Upper lobe of right lung (tissue), 1 donor: Measurements from ENCODE around the gene GJE1. TPM values are rescaled to one million over a fixed set of nuclear protein-coding genes. Genes with fewer than 3 reads are reported as not detected.

ENCODE experiments used
- ATAC-seq: fragments of 200-7000 bp; cut with Tn5 transposase; one replicate; pipeline ENCODE4 v1.9.1; 2020; ENCODE audit warnings: mild to moderate bottlenecking, moderate library complexity
- DNase-seq: peaks from one replicate; pipeline ENCODE4 v3.0.0-alpha.2; 2020
- H3K27ac ChIP-seq: fragments of 200-600 bp; one replicate; pipeline ENCODE4 v1.8.0; 2022
- H3K27me3 ChIP-seq: fragments of 200-600 bp; one replicate; pipeline ENCODE4 v1.8.0; 2022; ENCODE audit warnings: mild to moderate bottlenecking
- H3K36me3 ChIP-seq: fragments of 200-600 bp; one replicate; pipeline ENCODE4 v1.8.0; 2022
- H3K4me1 ChIP-seq: fragments of 200-600 bp; one replicate; pipeline ENCODE4 v1.8.0; 2022
- H3K4me3 ChIP-seq: fragments of 200-600 bp; one replicate; pipeline ENCODE4 v1.8.0; 2022; ENCODE audit warnings: mild to moderate bottlenecking
- H3K9me3 ChIP-seq: fragments of 200-600 bp; one replicate; pipeline ENCODE4 v1.8.0; 2022
- intact Hi-C: fragments of 100-400 bp; cut with DNase I; formaldehyde crosslinking; loops from one replicate; pipeline ENCODE4 v1.11.0; 2022
- total RNA-seq: library from RNA; stranded (reverse); fragmentation: NEBNext Ultra II Directional; extraction: Animal tissue kit (Norgen Biotek cat#: 25700); gene quantifications from one replicate; pipeline ENCODE4 v1.2.1, GENCODE V29; 2021
- TF ChIP-seq, protein P1 (sequence below): fragments of 200-600 bp; IDR thresholded peaks from one replicate; pipeline ENCODE4 v1.8.0; 2022; ENCODE audit warnings: antibody characterized with exemption
- donor health status: DM: no; HTN: yes; CAD: no; lungs with severe emphysema.

GJE1 gene
- total RNA-seq, 1 donor from 2014 or later: not detected

DNA sequence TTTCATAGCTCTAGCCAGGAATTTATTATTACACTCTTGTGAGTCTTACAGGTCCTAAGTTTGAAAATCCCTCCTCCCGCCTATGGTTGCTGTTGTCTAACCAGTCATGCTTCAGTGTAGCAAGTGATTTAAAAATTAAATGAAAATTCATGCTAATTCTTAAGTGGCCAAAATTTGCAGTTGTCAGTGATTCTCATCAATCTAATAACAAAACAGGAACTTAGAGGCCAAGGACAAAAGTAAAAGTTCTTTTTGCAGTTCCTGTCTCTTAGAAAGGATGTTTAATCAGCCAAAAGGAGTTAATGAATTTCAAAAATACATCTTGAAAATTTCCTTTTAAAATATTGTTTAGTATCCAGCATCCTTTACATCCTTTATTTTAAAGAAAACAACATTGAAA is 50.6 kb downstream of the GJE1 start:
- no peak overlapping the region for H3K4me3 ChIP-seq
- TF ChIP-seq, protein P1, sequence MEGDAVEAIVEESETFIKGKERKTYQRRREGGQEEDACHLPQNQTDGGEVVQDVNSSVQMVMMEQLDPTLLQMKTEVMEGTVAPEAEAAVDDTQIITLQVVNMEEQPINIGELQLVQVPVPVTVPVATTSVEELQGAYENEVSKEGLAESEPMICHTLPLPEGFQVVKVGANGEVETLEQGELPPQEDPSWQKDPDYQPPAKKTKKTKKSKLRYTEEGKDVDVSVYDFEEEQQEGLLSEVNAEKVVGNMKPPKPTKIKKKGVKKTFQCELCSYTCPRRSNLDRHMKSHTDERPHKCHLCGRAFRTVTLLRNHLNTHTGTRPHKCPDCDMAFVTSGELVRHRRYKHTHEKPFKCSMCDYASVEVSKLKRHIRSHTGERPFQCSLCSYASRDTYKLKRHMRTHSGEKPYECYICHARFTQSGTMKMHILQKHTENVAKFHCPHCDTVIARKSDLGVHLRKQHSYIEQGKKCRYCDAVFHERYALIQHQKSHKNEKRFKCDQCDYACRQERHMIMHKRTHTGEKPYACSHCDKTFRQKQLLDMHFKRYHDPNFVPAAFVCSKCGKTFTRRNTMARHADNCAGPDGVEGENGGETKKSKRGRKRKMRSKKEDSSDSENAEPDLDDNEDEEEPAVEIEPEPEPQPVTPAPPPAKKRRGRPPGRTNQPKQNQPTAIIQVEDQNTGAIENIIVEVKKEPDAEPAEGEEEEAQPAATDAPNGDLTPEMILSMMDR: no peak
- no peaks in the 10 kb centered on the region for H3K9me3 ChIP-seq
- ATAC-seq: no peak
- no peaks in the 10 kb centered on the region for H3K36me3 ChIP-seq
- H3K27ac ChIP-seq: no peak overlapping the region
- H3K4me1 ChIP-seq: no peaks in the 10 kb centered on the region
- intact Hi-C loops: no loop called here
- H3K27me3 ChIP-seq: no peaks in the 10 kb centered on the region
- no peak for DNase-seq

DNA sequence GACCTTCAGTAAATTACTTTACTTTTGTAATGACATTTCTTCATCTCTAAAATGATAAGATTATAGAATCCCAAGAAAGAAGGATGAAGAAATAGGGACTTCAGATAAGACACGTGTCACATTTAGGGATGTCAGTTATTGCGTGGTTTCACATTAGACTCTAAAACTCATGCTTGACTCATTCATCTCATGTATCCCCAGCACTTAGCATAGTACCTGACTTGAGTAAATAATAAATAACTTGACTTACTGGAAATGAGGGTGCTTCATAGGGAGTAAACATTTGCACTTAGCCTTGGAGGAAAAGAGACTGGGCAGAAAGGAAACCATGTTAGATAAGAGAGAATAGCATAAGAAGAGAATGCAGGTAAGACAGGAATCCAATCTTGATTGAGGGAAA is 51.6 kb downstream of the GJE1 start:
- TF ChIP-seq, protein P1: no peak
- Histone ChIP-seq H3K27ac (no peak overlapping the region), H3K9me3 (no peaks in the 10 kb centered on the region), H3K4me3 (no peak overlapping the region), H3K27me3 (no peaks in the 10 kb centered on the region), H3K36me3 (no peaks in the 10 kb centered on the region), H3K4me1 (no peaks in the 10 kb centered on the region)
- intact Hi-C loops: no loop called here
- peak; percentile 44 for ATAC-seq
- no peak for DNase-seq

Other genes starting within 250 kb of the GJE1 start
- not detected for gene NMBR, start 14.2 kb downstream of the GJE1 start, total RNA-seq
- gene VTA1, start 14.3 kb downstream of the GJE1 start, total RNA-seq: 31.8 TPM
- gene ADGRG6, start 169.1 kb downstream of the GJE1 start, total RNA-seq: 47.6 TPM